K562 treated with DMSO at 1 percent for 12 hours (cell line): Measurements from ENCODE around the gene STPG3. TPM values are rescaled to one million over a fixed set of nuclear protein-coding genes. Genes with fewer than 3 reads are reported as not detected.

Source experiments
- total RNA-seq: library from RNA; unstranded; fragments of 300-600 nt; gene quantifications from 2 replicates; pipeline ENCODE4 v1.2.3, GENCODE V29; 2022; ENCODE audit not compliant: insufficient read depth

The STPG3 gene
- total RNA-seq, result not detected in 2 replicates

GRCh38 chr9:137251194-137251461, at the start of gene STPG3:
TSS of gene STPG3 (plus strand) at chr9:137251286. CDS start at chr9:137251287, 1 bp downstream.

GRCh38 chr9:137205126-137206069, 45.7 kb upstream of the STPG3 start, which contains the start of the genes NDOR1 and TMEM203:
TSS of gene NDOR1 (plus strand) at chr9:137205700. CDS start at chr9:137205778, 78 bp downstream.
TSS of gene TMEM203 (minus strand) at chr9:137205648. CDS start at chr9:137205414, 234 bp downstream.

GRCh38 chr9:137222190-137223077, 28.7 kb upstream of the STPG3 start, which contains the start of gene RNF208:
TSS of gene RNF208 (minus strand) at chr9:137222240. CDS start at chr9:137221212, 1,028 bp downstream.

GRCh38 chr9:137224830-137225694, 26.0 kb upstream of the STPG3 start, which contains the start of gene CYSRT1:
TSS of gene CYSRT1 (plus strand) at chr9:137225174. CDS start at chr9:137225622, 448 bp downstream.

GRCh38 chr9:137227054-137227852, 23.8 kb upstream of the STPG3 start, which contains the start of gene RNF224:
TSS of gene RNF224 (plus strand) at chr9:137227502. CDS start at chr9:137228336, 834 bp downstream.

GRCh38 chr9:137230705-137231371, 20.2 kb upstream of the STPG3 start, which contains the start of gene SLC34A3:
TSS of gene SLC34A3 (plus strand) at chr9:137230901. CDS start at chr9:137231703, 802 bp downstream.

GRCh38 chr9:137240841-137241489, 10.1 kb upstream of the STPG3 start, which contains the start of gene TUBB4B:
TSS of gene TUBB4B (plus strand) at chr9:137241287. CDS start at chr9:137241361, 74 bp downstream.

GRCh38 chr9:137254624-137255447, 3.8 kb downstream of the STPG3 start, which contains the start of gene NELFB:
TSS of gene NELFB (plus strand) at chr9:137255327.

GRCh38 chr9:137277329-137278041, 26.4 kb downstream of the STPG3 start, which contains the start of gene TOR4A:
TSS of gene TOR4A (plus strand) at chr9:137277726. CDS start at chr9:137278690, 964 bp downstream.

GRCh38 chr9:137302118-137302448, 51.0 kb downstream of the STPG3 start, which contains the start of gene NRARP:
TSS of gene NRARP (minus strand) at chr9:137302271. CDS start at chr9:137301928, 343 bp downstream.

Other genes with a start within 250 kb of the STPG3 start
- 5.4 and 10.9 TPM in 2 replicates for gene ABCA2, start 223.0 kb upstream of the STPG3 start, total RNA-seq
- not detected in 2 replicates for gene FUT7, start 219.2 kb upstream of the STPG3 start, total RNA-seq
- 1.0 and 4.3 TPM in 2 replicates for gene NPDC1, start 205.1 kb upstream of the STPG3 start, total RNA-seq
- gene ENTPD2, start 197.2 kb upstream of the STPG3 start, total RNA-seq, result not detected in 2 replicates
- gene SAPCD2, start 180.7 kb upstream of the STPG3 start, total RNA-seq, result 17.4 and 28.8 TPM in 2 replicates
- 5.9 and 8.8 TPM in 2 replicates for gene UAP1L1, start 173.8 kb upstream of the STPG3 start, total RNA-seq
- gene MAN1B1, start 164.3 kb upstream of the STPG3 start, total RNA-seq, result 47.0 and 51.4 TPM in 2 replicates
- 194 and 200 TPM in 2 replicates for gene DPP7, start 136.6 kb upstream of the STPG3 start, total RNA-seq
- 0.85 TPM in 1 of 2 replicates, not detected in the other for gene GRIN1, start 112.1 kb upstream of the STPG3 start, total RNA-seq
- not detected in 2 replicates for gene LRRC26, start 81.2 kb upstream of the STPG3 start, total RNA-seq
- not detected in 2 replicates for gene TMEM210, start 79.2 kb upstream of the STPG3 start, total RNA-seq
- 35.8 and 51.1 TPM in 2 replicates for gene ANAPC2, start 62.7 kb upstream of the STPG3 start, total RNA-seq
- gene SSNA1, start 62.6 kb upstream of the STPG3 start, total RNA-seq, result 138 and 226 TPM in 2 replicates
- 23.4 and 26.9 TPM in 2 replicates for gene TPRN, start 50.5 kb upstream of the STPG3 start, total RNA-seq
- gene TMEM203, start 45.6 kb upstream of the STPG3 start, total RNA-seq, result 54.3 and 56.7 TPM in 2 replicates
- 12.6 and 31.3 TPM in 2 replicates for gene NDOR1, start 45.6 kb upstream of the STPG3 start, total RNA-seq
- 7.4 and 10.2 TPM in 2 replicates for gene RNF208, start 29.0 kb upstream of the STPG3 start, total RNA-seq
- 0.98 TPM in 1 of 2 replicates, not detected in the other for gene CYSRT1, start 26.1 kb upstream of the STPG3 start, total RNA-seq
- not detected in 2 replicates for gene RNF224, start 23.8 kb upstream of the STPG3 start, total RNA-seq
- not detected in 2 replicates for gene SLC34A3, start 20.4 kb upstream of the STPG3 start, total RNA-seq
- gene TUBB4B, start 10.0 kb upstream of the STPG3 start, total RNA-seq, result 804 and 847 TPM in 2 replicates
- gene NELFB, start 4.0 kb downstream of the STPG3 start, total RNA-seq, result 77.5 and 88.0 TPM in 2 replicates
- 52.4 and 66.1 TPM in 2 replicates for gene TOR4A, start 26.4 kb downstream of the STPG3 start, total RNA-seq
- gene NRARP, start 51.0 kb downstream of the STPG3 start, total RNA-seq, result 15.8 and 25.4 TPM in 2 replicates
- 10.2 and 10.6 TPM in 2 replicates for gene EXD3, start 171.9 kb downstream of the STPG3 start, total RNA-seq
- gene NOXA1, start 172.1 kb downstream of the STPG3 start, total RNA-seq, result 1.6 TPM in 2 replicates
- 0.38 TPM in 1 of 2 replicates, not detected in the other for gene ENTPD8, start 190.1 kb downstream of the STPG3 start, total RNA-seq
- gene NSMF, start 208.0 kb downstream of the STPG3 start, total RNA-seq, result 34.2 and 45.7 TPM in 2 replicates